Measurements from ENCODE around the gene EFHC1.

- TF ChIP-seq, protein P1, sequence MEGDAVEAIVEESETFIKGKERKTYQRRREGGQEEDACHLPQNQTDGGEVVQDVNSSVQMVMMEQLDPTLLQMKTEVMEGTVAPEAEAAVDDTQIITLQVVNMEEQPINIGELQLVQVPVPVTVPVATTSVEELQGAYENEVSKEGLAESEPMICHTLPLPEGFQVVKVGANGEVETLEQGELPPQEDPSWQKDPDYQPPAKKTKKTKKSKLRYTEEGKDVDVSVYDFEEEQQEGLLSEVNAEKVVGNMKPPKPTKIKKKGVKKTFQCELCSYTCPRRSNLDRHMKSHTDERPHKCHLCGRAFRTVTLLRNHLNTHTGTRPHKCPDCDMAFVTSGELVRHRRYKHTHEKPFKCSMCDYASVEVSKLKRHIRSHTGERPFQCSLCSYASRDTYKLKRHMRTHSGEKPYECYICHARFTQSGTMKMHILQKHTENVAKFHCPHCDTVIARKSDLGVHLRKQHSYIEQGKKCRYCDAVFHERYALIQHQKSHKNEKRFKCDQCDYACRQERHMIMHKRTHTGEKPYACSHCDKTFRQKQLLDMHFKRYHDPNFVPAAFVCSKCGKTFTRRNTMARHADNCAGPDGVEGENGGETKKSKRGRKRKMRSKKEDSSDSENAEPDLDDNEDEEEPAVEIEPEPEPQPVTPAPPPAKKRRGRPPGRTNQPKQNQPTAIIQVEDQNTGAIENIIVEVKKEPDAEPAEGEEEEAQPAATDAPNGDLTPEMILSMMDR (conservative IDR thresholded peaks at IDR 0.05; ENCODE audit: low read depth in 2 of 2), result no peak
- no peak for TF ChIP-seq POLR2AphosphoS5 (IDR thresholded peaks at IDR 0.05; ENCODE audit: low read depth)
These were observed 114.2 kb downstream of the EFHC1 start for GRCh38 chr6:52534363-52534762.

All from GM23338 (cell line).